Trophoblast cell (in vitro differentiated cells and primary cell): ENCODE results near the gene SLC7A5.
A peak's percentile ranks its signal among the peaks of the same experiment; 100 is the strongest.

Source experiments
- DNase-seq, 2 donors: peaks; one replicate each; pipeline ENCODE4 v3.0.0-alpha.2; 2016
- H2AFZ ChIP-seq: 2 replicates; pipeline ENCODE4 v1.6.1; 2013; ENCODE audit warnings: low read length, moderate library complexity, mild to moderate bottlenecking; ENCODE audit not compliant: insufficient read depth, poor library complexity
- H2AK5ac ChIP-seq: 2 replicates; pipeline ENCODE4 v1.6.1; 2013; ENCODE audit warnings: mild to moderate bottlenecking, low read length
- H2BK120ac ChIP-seq: 2 replicates; pipeline ENCODE4 v1.6.1; 2013; ENCODE audit warnings: low read length, mild to moderate bottlenecking, moderate library complexity; ENCODE audit not compliant: insufficient read depth, poor library complexity
- H2BK12ac ChIP-seq: 2 replicates; pipeline ENCODE4 v1.6.1; 2013; ENCODE audit warnings: mild to moderate bottlenecking, low read length, moderate library complexity
- H2BK5ac ChIP-seq: 2 replicates; pipeline ENCODE4 v1.6.1; 2013; ENCODE audit warnings: low read length, low read depth, moderate library complexity, mild to moderate bottlenecking; ENCODE audit not compliant: poor library complexity
- H3K14ac ChIP-seq: 2 replicates; pipeline ENCODE4 v1.6.1; 2013; ENCODE audit warnings: mild to moderate bottlenecking, low read length
- H3K18ac ChIP-seq: 2 replicates; pipeline ENCODE4 v1.6.1; 2013; ENCODE audit warnings: mild to moderate bottlenecking, low read length
- H3K23ac ChIP-seq: 2 replicates; pipeline ENCODE4 v1.6.1; 2013; ENCODE audit warnings: low read length
- H3K27ac ChIP-seq: 2 replicates; pipeline ENCODE4 v1.5.1; 2013; ENCODE audit warnings: low read depth, mild to moderate bottlenecking, inconsistent platforms, low read length, moderate library complexity
- H3K27me3 ChIP-seq: 2 replicates; pipeline ENCODE4 v1.6.1; 2013; ENCODE audit warnings: inconsistent platforms, mild to moderate bottlenecking, low read length, moderate library complexity; ENCODE audit not compliant: insufficient read depth
- H3K36me3 ChIP-seq, 2 experiments: 1 replicate in 1 of 2; 2 replicates in 1 of 2; pipeline ENCODE4 v1.6.1; 2013; ENCODE audit warnings: low read length in 2 of 2, mild to moderate bottlenecking in 2 of 2, moderate library complexity in 1 of 2; ENCODE audit not compliant: insufficient read depth in 2 of 2, control insufficient read depth in 1 of 2
- H3K4ac ChIP-seq: 2 replicates; pipeline ENCODE4 v1.6.1; 2013; ENCODE audit warnings: low read depth, mild to moderate bottlenecking, low read length, moderate library complexity
- H3K4me1 ChIP-seq, 2 experiments: 1 replicate in 1 of 2; 2 replicates in 1 of 2; pipeline ENCODE4 v1.6.1; 2013; ENCODE audit warnings: low read length in 2 of 2, mild to moderate bottlenecking in 2 of 2, moderate library complexity in 1 of 2; ENCODE audit not compliant: insufficient read depth in 2 of 2, control insufficient read depth in 1 of 2
- H3K4me2 ChIP-seq: 2 replicates; pipeline ENCODE4 v1.6.1; 2013; ENCODE audit warnings: inconsistent platforms, mild to moderate bottlenecking, low read length, moderate library complexity
- H3K4me3 ChIP-seq: 2 replicates; pipeline ENCODE4 v1.5.1; 2013; ENCODE audit warnings: mild to moderate bottlenecking, low read depth, low read length, inconsistent platforms
- H3K79me1 ChIP-seq: one replicate; pipeline ENCODE4 v1.6.1; 2013; ENCODE audit warnings: low read length
- H3K79me2 ChIP-seq: 2 replicates; pipeline ENCODE4 v1.6.1; 2013; ENCODE audit warnings: low read length, mild to moderate bottlenecking; ENCODE audit not compliant: control insufficient read depth, insufficient read depth, poor library complexity
- H3K9ac ChIP-seq: 2 replicates; pipeline ENCODE4 v1.6.1; 2013; ENCODE audit warnings: mild to moderate bottlenecking, low read length
- H3K9me3 ChIP-seq: 2 replicates; pipeline ENCODE4 v1.6.1; 2013; ENCODE audit warnings: low read depth, mild to moderate bottlenecking, control low read depth, inconsistent platforms, low read length; ENCODE audit not compliant: insufficient read depth
- H4K12ac ChIP-seq: 2 replicates; pipeline ENCODE4 v1.6.1; 2013; ENCODE audit warnings: low read depth, mild to moderate bottlenecking, low read length, moderate library complexity
- H4K8ac ChIP-seq: 2 replicates; pipeline ENCODE4 v1.6.1; 2013; ENCODE audit warnings: low read depth, mild to moderate bottlenecking, low read length, moderate library complexity
- H4K91ac ChIP-seq: one replicate; pipeline ENCODE4 v1.6.1; 2013; ENCODE audit warnings: low read depth, mild to moderate bottlenecking, low read length, moderate library complexity
- WGBS: extraction: QIAGEN DNeasy Blood & Tissue Kit; methylation state at CpG from one replicate; pipeline ENCODE4 v1.1.7; 2013; ENCODE audit warnings: missing lambda C conversion rate; ENCODE audit not compliant: insufficient read length, insufficient coverage; ENCODE audit errors: extremely low coverage; 5-methylcytosine and 5-hydroxymethylcytosine counted together

Gene SLC7A5

DNA sequence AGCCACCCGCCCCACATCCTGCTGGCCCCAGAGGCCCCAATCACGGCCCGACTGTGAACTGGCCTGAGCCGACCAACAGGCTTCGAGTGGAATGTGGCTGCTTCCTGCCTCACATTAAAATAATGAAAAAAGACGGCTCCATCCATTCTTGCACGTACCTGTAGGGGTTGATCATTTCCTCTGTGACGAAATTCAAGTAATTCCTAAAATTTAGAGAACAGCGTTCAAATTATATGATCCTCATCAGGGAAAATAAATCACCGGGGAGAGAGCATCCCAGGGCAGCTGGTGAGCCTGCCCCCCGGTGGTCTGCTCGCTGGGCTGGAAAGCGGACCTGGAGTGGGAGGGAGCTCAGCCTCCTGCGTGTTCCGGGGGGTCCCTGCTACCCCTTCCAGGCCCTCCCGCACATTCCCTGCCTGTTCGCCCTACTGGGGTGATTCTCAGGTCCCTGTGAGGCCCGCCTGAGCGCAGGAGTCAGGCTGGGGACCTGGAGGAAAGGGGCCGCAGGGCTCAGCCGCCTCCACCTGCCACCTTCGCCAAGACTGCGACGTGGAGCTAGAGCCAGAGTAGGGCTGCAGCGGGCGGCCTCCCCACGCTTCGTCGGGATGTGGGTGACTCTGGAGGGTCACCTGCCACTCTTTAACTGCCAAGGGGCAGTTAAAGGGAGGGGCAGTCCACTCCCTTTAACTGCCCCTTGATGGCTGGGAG, 28.9 kb downstream of the SLC7A5 start:
- WGBS = no CpG with 5 or more reads among the region's 29 CpGs
- H2AFZ ChIP-seq = no peak overlapping the region
- H3K9me3 ChIP-seq = peaks cover 1% of the 10 kb centered on the region
- H3K9ac ChIP-seq = no peak overlapping the region
- no peaks in the 10 kb centered on the region for H3K27me3 ChIP-seq
- peak overlapping the region; percentile 28 for H2BK5ac ChIP-seq
- H4K91ac ChIP-seq = no peak overlapping the region
- peaks cover 6 to 18% of the 10 kb centered on the region in 2 experiments for H3K4me1 ChIP-seq
- H2BK12ac ChIP-seq = no peak overlapping the region
- no peak overlapping the region for H3K4me2 ChIP-seq
- H3K14ac ChIP-seq = no peak overlapping the region
- H4K12ac ChIP-seq = no peak overlapping the region
- H3K79me2 ChIP-seq = no peaks in the 10 kb centered on the region
- no peak overlapping the region for H2BK120ac ChIP-seq
- peaks cover 2% of the 10 kb centered on the region for H3K79me1 ChIP-seq
- H3K4ac ChIP-seq = peak overlapping the region; percentile 52
- peak overlapping the region; percentile 41 for H2AK5ac ChIP-seq
- H3K27ac ChIP-seq = no peak overlapping the region
- no peak overlapping the region for H4K8ac ChIP-seq
- H3K18ac ChIP-seq = peak overlapping the region; percentile 41
- H3K23ac ChIP-seq = no peak overlapping the region
- no peak overlapping the region for H3K4me3 ChIP-seq
- peaks cover 93 to 94% of the 10 kb centered on the region in 2 experiments for H3K36me3 ChIP-seq
- peak in 1 of 2 donors; percentile 40 for DNase-seq

DNA sequence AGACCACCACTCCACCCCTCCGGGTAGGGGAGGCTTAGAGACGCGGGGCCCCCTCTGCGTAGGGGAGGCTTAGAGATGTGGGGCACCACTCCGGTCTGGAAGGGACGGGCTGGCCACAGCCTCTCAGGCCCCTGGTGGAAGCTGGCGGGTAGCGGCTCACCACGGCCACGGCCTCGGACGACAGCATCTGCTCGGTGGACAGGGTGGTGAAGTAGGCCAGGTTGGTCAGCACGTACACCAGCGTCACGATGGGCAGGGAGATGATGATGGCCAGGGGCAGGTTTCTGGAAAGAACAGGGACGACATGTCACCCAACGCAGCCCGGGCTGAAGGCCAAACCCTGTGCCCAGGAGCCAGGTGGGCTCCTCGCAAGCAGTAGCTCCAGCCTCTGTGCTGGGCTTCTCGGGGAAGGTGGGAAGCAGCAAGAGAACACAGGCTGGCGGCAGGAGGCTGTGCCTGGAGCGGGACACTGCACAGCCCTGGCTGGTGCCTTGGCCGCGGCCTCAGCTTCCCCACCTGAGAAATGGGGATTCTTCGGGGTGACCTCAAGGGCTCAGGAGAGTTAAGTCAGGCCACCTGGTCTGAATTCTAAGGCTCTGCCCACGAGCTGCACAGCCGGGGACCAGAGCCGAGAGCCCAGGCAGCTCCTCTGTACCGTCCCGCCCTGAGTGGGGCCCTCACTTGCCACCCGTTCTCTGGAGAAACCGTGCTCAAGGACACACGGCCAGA, 29.6 kb downstream of the SLC7A5 start:
- Histone ChIP-seq H2BK12ac (no peak overlapping the region), H3K14ac (no peak overlapping the region), H3K4me1 (peaks cover 6 to 18% of the 10 kb centered on the region in 2 experiments), H3K18ac (peak overlapping the region; percentile 41), H4K12ac (peak overlapping the region; percentile 48), H2BK120ac (no peak overlapping the region), H2BK5ac (no peak overlapping the region), H3K27me3 (no peaks in the 10 kb centered on the region), H2AFZ (no peak overlapping the region), H3K4ac (peak overlapping the region; percentile 28), H4K8ac (no peak overlapping the region), H3K23ac (no peak overlapping the region), H3K79me1 (peaks cover 2% of the 10 kb centered on the region), H3K27ac (no peak overlapping the region), H2AK5ac (no peak overlapping the region), H4K91ac (no peak overlapping the region), H3K79me2 (no peaks in the 10 kb centered on the region), H3K9me3 (peaks cover 1% of the 10 kb centered on the region), H3K4me3 (no peak overlapping the region), H3K36me3 (peaks cover 95 to 97% of the 10 kb centered on the region in 2 experiments), H3K4me2 (no peak overlapping the region), H3K9ac (no peak overlapping the region)
- DNase-seq = no peak
- WGBS = no CpG with 5 or more reads among the region's 34 CpGs

DNA sequence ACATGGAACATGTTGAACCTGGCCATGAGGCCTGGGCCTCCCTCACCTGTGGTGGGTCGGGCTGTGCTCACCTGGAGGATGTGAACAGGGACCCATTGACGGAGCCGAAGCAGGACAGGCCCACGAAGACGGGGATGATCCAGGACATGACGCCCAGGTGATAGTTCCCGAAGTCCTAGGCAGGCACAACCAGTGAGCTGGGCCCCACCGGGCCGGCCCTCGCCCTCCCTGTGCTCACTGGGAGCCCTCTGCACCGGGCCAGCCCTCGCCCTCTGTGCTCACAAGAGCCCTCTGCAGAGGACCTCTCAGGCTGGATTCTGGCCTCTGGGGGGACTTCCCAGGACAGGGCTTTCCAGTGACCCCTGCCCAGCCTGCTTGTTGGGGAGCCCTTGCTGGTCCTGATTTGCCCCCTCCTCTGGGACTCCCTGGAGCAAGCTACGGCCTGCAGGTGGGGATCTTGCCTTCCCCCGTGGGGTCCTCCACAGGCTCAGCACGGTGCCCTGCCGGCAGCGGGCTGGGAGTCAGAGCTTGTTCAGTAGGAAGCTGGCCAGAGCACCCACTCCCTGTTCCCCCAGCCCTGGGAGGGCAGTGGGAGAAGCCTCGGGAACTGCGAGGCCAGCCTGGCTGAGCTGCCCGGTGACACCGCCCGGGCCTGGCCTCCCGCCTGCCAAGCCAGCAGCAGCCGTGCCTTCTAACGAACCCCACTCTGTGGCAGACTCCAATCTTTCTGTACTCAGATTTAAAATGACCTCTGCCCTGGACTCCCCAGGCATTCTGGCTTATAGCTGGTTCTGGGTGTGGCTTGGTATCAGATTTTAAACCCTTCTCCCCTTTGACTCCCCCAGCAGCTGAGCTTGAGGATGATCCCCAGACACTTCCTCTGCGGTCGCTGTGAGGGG, 30.4 kb downstream of the SLC7A5 start:
- H3K36me3 ChIP-seq = peaks cover 96 to 97% of the 10 kb centered on the region in 2 experiments
- H3K23ac ChIP-seq = no peak overlapping the region
- no peak overlapping the region for H3K9ac ChIP-seq
- no peak overlapping the region for H4K91ac ChIP-seq
- H4K8ac ChIP-seq = no peak overlapping the region
- no peak overlapping the region for H4K12ac ChIP-seq
- no peak overlapping the region for H2AK5ac ChIP-seq
- H2BK12ac ChIP-seq = no peak overlapping the region
- H3K9me3 ChIP-seq = no peaks in the 10 kb centered on the region
- H3K4me1 ChIP-seq = peaks cover 4 to 10% of the 10 kb centered on the region in 2 experiments
- H3K4me3 ChIP-seq = no peak overlapping the region
- H2AFZ ChIP-seq = no peak overlapping the region
- no peak overlapping the region for H2BK5ac ChIP-seq
- no peak overlapping the region for H3K18ac ChIP-seq
- no peak overlapping the region for H3K4ac ChIP-seq
- WGBS = no CpG with 5 or more reads among the region's 27 CpGs
- no peaks in the 10 kb centered on the region for H3K79me2 ChIP-seq
- no peak overlapping the region for H2BK120ac ChIP-seq
- no peak for DNase-seq
- H3K27ac ChIP-seq = no peak overlapping the region
- peaks cover 2% of the 10 kb centered on the region for H3K79me1 ChIP-seq
- no peak overlapping the region for H3K4me2 ChIP-seq
- H3K27me3 ChIP-seq = no peaks in the 10 kb centered on the region
- H3K14ac ChIP-seq = no peak overlapping the region

DNA sequence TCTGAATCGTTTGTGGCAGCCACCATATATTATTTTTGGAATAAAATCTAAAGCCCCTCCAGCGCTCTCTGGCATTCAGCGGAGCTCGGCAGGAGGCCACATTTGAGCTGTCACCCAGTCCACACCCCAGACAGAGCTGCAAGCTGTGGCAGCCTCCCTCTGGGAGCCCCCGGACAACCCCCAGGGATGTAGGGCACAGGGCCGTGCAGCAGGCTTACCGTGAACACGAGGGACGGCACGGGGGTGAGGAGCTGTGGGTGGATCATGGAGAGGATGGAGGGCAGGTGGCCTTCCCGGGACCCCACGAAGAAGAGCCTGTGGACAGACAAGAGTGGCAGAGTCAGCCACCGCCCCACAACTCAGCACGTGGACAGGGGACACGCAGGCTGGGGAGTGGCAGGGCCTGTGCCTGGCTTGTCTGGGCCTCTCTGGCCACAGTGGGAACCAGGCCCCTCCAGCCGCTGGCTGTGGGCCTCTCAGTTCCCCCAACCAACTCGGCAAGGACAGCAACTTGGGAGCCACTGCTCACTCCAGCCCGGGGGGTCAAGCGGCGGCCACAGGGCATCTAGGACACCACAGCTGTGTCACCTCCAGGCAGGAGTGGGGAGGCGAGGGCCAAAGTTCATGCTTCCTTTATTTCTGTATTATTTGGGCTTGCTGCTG, 31.5 kb downstream of the SLC7A5 start:
- peaks cover 98 to 99% of the 10 kb centered on the region in 2 experiments for H3K36me3 ChIP-seq
- H3K4me1 ChIP-seq = peaks cover 0 to 1% of the 10 kb centered on the region in 2 experiments
- H4K8ac ChIP-seq = no peak overlapping the region
- H3K23ac ChIP-seq = no peak overlapping the region
- no peak for DNase-seq
- H3K79me2 ChIP-seq = no peaks in the 10 kb centered on the region
- no peaks in the 10 kb centered on the region for H3K9me3 ChIP-seq
- peaks cover 2% of the 10 kb centered on the region for H3K79me1 ChIP-seq
- H2AFZ ChIP-seq = no peak overlapping the region
- H3K27ac ChIP-seq = no peak overlapping the region
- H4K12ac ChIP-seq = no peak overlapping the region
- H4K91ac ChIP-seq = no peak overlapping the region
- H2AK5ac ChIP-seq = no peak overlapping the region
- no peak overlapping the region for H2BK5ac ChIP-seq
- no peak overlapping the region for H2BK12ac ChIP-seq
- no peak overlapping the region for H3K14ac ChIP-seq
- no peak overlapping the region for H3K4me2 ChIP-seq
- H2BK120ac ChIP-seq = no peak overlapping the region
- no CpG with 5 or more reads among the region's 21 CpGs for WGBS
- H3K27me3 ChIP-seq = no peaks in the 10 kb centered on the region
- H3K9ac ChIP-seq = no peak overlapping the region
- no peak overlapping the region for H3K18ac ChIP-seq
- no peak overlapping the region for H3K4ac ChIP-seq
- no peak overlapping the region for H3K4me3 ChIP-seq
